ENCODE results near the gene WDR88. TPM values are rescaled to one million over a fixed set of nuclear protein-coding genes. Genes with fewer than 3 reads are reported as not detected.
"Not testable (repeated sequence)": the region's sequence is repeated elsewhere in the genome, so short reads cannot be mapped to it uniquely, and the experiment has no call there.

The WDR88 gene
- total and polyA plus RNA-seq, 2 donors (not counting 3 experiments of a cell fraction or from before 2014, with no cell fraction given): not detected

DNA sequence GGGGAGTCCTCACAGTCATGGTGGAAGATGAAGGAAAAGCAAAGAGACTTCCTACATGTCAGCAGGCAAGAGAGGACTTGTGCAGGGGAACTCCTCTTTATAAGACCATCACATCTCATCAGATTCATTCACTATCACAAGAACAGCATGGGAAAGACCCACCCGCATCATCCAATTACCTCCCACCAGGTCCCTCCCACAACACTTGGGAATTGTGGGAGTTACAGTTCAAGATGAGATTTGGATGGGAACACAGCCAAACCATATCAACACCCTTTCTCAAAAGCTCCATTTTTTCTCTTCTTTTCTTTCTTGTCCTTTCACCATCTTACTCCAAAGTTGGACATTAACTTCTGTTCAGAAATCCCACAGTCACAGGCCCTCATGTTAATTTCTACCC is 57.5 kb downstream of the WDR88 start:
- ChIA-PET POLR2A (no interaction called here), CTCF (no interaction called here)
- no peaks in the 10 kb centered on the region for H3K9me3 ChIP-seq (replicated peaks; ENCODE audit: control insufficient read depth, insufficient read depth, low read length)
- DNase-seq (ENCODE audit: low read depth, low spot score): no peak
- H3K4me3 ChIP-seq (replicated peaks in 1 of 3; ENCODE audit: insufficient read depth in 1 of 3, low read depth in 1 of 3, low read length in 3 of 3): no peak overlapping the region
- H3K27me3 ChIP-seq (ENCODE audit: control insufficient read depth in 2 of 2, insufficient read depth in 2 of 2, low read length in 2 of 2): peaks cover 2 to 4% of the 10 kb centered on the region in 2 experiments
- H3K4me1 ChIP-seq (ENCODE audit: control insufficient read depth, extremely low read depth, insufficient read depth, low read length): no peaks in the 10 kb centered on the region
- H3K79me2 ChIP-seq (ENCODE audit: control insufficient read depth, insufficient read depth, low read length): no peaks in the 10 kb centered on the region
- no peak overlapping the region for H3K9ac ChIP-seq (replicated peaks; ENCODE audit: extremely low read depth, insufficient read depth, low read length)
- H3K9me1 ChIP-seq (replicated peaks; ENCODE audit: control insufficient read depth, extremely low read depth, insufficient read depth, low read length): no peaks in the 10 kb centered on the region
- no peak for FAIRE-seq
- no peaks in the 10 kb centered on the region for H3K36me3 ChIP-seq (ENCODE audit: control insufficient read depth in 2 of 2, extremely low read depth in 1 of 2, insufficient read depth in 2 of 2, low read length in 2 of 2)
- TF ChIP-seq JUN (IDR thresholded peaks at IDR 0.05; ENCODE audit: borderline replicate concordance, insufficient read depth, insufficient read length, low read depth) (no peak), FOS (IDR thresholded peaks at IDR 0.05; ENCODE audit: borderline replicate concordance, insufficient read depth, low read length) (no peak), GATA2 (IDR thresholded peaks at IDR 0.05; ENCODE audit: insufficient read depth, insufficient read length, low read depth, low read length) (no peak), EZH2 (IDR thresholded peaks at IDR 0.05; ENCODE audit: borderline replicate concordance, low read depth, low read length, severe bottlenecking) (no peak), POLR2AphosphoS5 (IDR thresholded peaks at IDR 0.05; ENCODE audit: insufficient read depth, low read depth, low read length) (no peak), POLR2A (IDR thresholded peaks at IDR 0.05; ENCODE audit: low read depth, low read length) (no peak), MYC (IDR thresholded peaks at IDR 0.05; ENCODE audit: low read depth, low read length) (no peak)
- TF ChIP-seq, protein P1, sequence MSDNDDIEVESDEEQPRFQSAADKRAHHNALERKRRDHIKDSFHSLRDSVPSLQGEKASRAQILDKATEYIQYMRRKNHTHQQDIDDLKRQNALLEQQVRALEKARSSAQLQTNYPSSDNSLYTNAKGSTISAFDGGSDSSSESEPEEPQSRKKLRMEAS (IDR thresholded peaks at IDR 0.05; ENCODE audit: insufficient read depth, insufficient read length): no peak
- TF ChIP-seq, protein P2, sequence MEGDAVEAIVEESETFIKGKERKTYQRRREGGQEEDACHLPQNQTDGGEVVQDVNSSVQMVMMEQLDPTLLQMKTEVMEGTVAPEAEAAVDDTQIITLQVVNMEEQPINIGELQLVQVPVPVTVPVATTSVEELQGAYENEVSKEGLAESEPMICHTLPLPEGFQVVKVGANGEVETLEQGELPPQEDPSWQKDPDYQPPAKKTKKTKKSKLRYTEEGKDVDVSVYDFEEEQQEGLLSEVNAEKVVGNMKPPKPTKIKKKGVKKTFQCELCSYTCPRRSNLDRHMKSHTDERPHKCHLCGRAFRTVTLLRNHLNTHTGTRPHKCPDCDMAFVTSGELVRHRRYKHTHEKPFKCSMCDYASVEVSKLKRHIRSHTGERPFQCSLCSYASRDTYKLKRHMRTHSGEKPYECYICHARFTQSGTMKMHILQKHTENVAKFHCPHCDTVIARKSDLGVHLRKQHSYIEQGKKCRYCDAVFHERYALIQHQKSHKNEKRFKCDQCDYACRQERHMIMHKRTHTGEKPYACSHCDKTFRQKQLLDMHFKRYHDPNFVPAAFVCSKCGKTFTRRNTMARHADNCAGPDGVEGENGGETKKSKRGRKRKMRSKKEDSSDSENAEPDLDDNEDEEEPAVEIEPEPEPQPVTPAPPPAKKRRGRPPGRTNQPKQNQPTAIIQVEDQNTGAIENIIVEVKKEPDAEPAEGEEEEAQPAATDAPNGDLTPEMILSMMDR (IDR thresholded peaks at IDR 0.05; ENCODE audit: extremely low read depth in 1 of 2, insufficient read depth in 1 of 2, low read depth in 1 of 2, low read length in 2 of 2): no peak
- intact Hi-C loops (cut with micrococcal nuclease) (no loop called here), dilution Hi-C loops (cut with MboI; ENCODE audit: extremely low pct_ligation_motif_present, low sequenced_read_pairs) (no loop called here)
- no peaks in the 10 kb centered on the region for H4K20me1 ChIP-seq (replicated peaks; ENCODE audit: control insufficient read depth, extremely low read depth, insufficient read depth, low read length)
- BruUV-seq (replicated peaks): no TSS peak
- no peak overlapping the region for H3K27ac ChIP-seq (ENCODE audit: insufficient read depth, low read depth, low read length)
- H3K4me2 ChIP-seq (ENCODE audit: insufficient read depth, low read length): no peak overlapping the region
- H2AFZ ChIP-seq (ENCODE audit: low read depth, low read length): no peak overlapping the region

DNA sequence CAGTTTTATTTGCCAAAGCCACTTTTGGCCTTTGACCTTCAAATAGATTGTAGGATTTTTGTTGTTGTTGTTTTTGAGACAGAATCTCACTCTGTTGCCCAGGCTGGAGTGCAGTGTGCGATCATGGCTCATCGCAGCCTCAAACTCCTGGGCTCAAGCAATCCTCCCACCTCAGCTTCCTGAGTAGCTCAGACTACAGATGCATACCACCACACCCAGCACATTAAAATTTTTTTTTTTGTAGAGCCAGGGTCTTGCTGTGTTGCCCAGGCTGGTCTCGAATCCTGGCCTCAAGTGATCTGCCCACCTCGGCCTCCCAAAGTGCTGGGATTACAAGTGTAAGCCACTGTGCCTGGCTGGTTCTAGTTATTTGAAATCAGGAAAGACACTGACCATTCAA is 59.2 kb downstream of the WDR88 start:
- CTCF ChIA-PET: interaction anchor here (0.6 to 0.9 kb wide), 2 partner anchors 66 to 164 kb away, joined by 3 read pairs; no protein-coding TSS in a partner anchor
- BruUV-seq (replicated peaks); H3K36me3 ChIP-seq (ENCODE audit: control insufficient read depth in 2 of 2, extremely low read depth in 1 of 2, insufficient read depth in 2 of 2, low read length in 2 of 2); intact Hi-C loops (cut with micrococcal nuclease); dilution Hi-C loops (cut with MboI; ENCODE audit: extremely low pct_ligation_motif_present, low sequenced_read_pairs); H3K27me3 ChIP-seq (ENCODE audit: control insufficient read depth in 2 of 2, insufficient read depth in 2 of 2, low read length in 2 of 2); H3K4me1 ChIP-seq (ENCODE audit: control insufficient read depth, extremely low read depth, insufficient read depth, low read length); H3K27ac ChIP-seq (ENCODE audit: insufficient read depth, low read depth, low read length); H3K9me3 ChIP-seq (replicated peaks; ENCODE audit: control insufficient read depth, insufficient read depth, low read length); DNase-seq (ENCODE audit: low read depth, low spot score); H2AFZ ChIP-seq (ENCODE audit: low read depth, low read length); H3K9ac ChIP-seq (replicated peaks; ENCODE audit: extremely low read depth, insufficient read depth, low read length); POLR2A ChIA-PET; H4K20me1 ChIP-seq (replicated peaks; ENCODE audit: control insufficient read depth, extremely low read depth, insufficient read depth, low read length); H3K4me3 ChIP-seq (replicated peaks in 1 of 3; ENCODE audit: insufficient read depth in 1 of 3, low read depth in 1 of 3, low read length in 3 of 3); H3K4me2 ChIP-seq (ENCODE audit: insufficient read depth, low read length); FAIRE-seq; H3K79me2 ChIP-seq (ENCODE audit: control insufficient read depth, insufficient read depth, low read length); H3K9me1 ChIP-seq (replicated peaks; ENCODE audit: control insufficient read depth, extremely low read depth, insufficient read depth, low read length): not testable (repeated sequence)
